Chondrocyte (in vitro differentiated cells): ENCODE measurements around the gene ELF5. TPM values are rescaled to one million over a fixed set of nuclear protein-coding genes. Genes with fewer than 3 reads are reported as not detected.

ENCODE experiments used
- DNase-seq: peaks from one replicate; pipeline ENCODE4 v3.0.0; 2021; ENCODE audit warnings: mixed read lengths, low spot score
- H3K27ac Mint-ChIP-seq: one replicate; pipeline ENCODE4 v1.8.0; 2021; ENCODE audit warnings: mild to moderate bottlenecking, moderate library complexity, mixed read lengths; ENCODE audit not compliant: unreplicated experiment
- H3K27me3 Mint-ChIP-seq: 2 replicates; pipeline ENCODE4 v1.8.0; 2021; ENCODE audit warnings: low read depth, mixed read lengths
- H3K36me3 Mint-ChIP-seq: 2 replicates; pipeline ENCODE4 v1.8.0; 2021; ENCODE audit warnings: low read depth, mixed read lengths
- H3K4me1 Mint-ChIP-seq: 2 replicates; pipeline ENCODE4 v1.8.0; 2021; ENCODE audit warnings: low read depth, mild to moderate bottlenecking, mixed read lengths
- H3K4me3 Mint-ChIP-seq: one replicate; pipeline ENCODE4 v1.8.0; 2021; ENCODE audit warnings: mild to moderate bottlenecking, moderate library complexity, mixed read lengths; ENCODE audit not compliant: unreplicated experiment
- H3K9me3 Mint-ChIP-seq: 2 replicates; pipeline ENCODE4 v1.8.0; 2021; ENCODE audit warnings: low read depth, mixed read lengths
- total RNA-seq: library from RNA; stranded (reverse); gene quantifications from 3 replicates; pipeline ENCODE4 v1.2.1, GENCODE V29; 2021
- TF ChIP-seq, protein P1 (sequence below): fragments of 200-600 bp; sonication (generic); IDR thresholded peaks from 2 replicates; pipeline ENCODE4 v1.5.0; 2021; ENCODE audit warnings: antibody characterized with exemption, mild to moderate bottlenecking, moderate library complexity

Gene ELF5
- total RNA-seq, 1 donor from 2014 or later, result not detected

GRCh38 chr11:34510218-34510617 lies 3.4 kb downstream of the ELF5 start:
- Mint-ChIP-seq H3K36me3 (no peaks in the 10 kb centered on the region), H3K4me3 (no peak overlapping the region), H3K27ac (no peak overlapping the region), H3K27me3 (peaks cover 2% of the 10 kb centered on the region), H3K4me1 (no peaks in the 10 kb centered on the region), H3K9me3 (no peaks in the 10 kb centered on the region)
- DNase-seq, result no peak
- TF ChIP-seq, protein P1, sequence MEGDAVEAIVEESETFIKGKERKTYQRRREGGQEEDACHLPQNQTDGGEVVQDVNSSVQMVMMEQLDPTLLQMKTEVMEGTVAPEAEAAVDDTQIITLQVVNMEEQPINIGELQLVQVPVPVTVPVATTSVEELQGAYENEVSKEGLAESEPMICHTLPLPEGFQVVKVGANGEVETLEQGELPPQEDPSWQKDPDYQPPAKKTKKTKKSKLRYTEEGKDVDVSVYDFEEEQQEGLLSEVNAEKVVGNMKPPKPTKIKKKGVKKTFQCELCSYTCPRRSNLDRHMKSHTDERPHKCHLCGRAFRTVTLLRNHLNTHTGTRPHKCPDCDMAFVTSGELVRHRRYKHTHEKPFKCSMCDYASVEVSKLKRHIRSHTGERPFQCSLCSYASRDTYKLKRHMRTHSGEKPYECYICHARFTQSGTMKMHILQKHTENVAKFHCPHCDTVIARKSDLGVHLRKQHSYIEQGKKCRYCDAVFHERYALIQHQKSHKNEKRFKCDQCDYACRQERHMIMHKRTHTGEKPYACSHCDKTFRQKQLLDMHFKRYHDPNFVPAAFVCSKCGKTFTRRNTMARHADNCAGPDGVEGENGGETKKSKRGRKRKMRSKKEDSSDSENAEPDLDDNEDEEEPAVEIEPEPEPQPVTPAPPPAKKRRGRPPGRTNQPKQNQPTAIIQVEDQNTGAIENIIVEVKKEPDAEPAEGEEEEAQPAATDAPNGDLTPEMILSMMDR, result no peak

DNA sequence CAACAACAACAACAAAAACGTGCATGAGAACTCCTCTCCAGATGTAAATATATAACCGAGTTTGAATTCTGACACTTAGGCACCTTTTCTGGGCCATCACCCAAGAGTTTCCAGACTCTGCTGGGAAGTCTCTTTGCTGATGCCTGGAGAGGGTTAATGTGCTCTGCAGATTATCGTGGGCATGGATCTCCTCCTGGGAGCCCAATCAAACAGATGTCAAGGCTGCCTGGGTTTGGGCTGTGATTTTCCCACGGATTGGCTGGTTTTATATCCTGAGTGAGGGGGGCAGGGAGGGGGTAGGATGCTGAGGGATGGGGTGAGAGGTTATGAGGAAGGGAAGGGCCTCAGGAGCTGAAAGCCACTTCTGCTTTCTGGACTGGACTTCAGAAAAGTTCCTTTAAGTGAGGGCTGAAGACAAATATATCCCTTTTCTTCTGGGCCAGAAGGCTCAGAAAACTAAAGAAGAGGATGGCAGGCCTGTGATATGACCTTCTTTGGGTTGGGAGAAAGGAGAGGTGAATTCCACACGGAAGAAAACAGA lies 4.2 kb downstream of the ELF5 start:
- Mint-ChIP-seq H3K4me3 (no peak overlapping the region), H3K9me3 (no peaks in the 10 kb centered on the region)

DNA sequence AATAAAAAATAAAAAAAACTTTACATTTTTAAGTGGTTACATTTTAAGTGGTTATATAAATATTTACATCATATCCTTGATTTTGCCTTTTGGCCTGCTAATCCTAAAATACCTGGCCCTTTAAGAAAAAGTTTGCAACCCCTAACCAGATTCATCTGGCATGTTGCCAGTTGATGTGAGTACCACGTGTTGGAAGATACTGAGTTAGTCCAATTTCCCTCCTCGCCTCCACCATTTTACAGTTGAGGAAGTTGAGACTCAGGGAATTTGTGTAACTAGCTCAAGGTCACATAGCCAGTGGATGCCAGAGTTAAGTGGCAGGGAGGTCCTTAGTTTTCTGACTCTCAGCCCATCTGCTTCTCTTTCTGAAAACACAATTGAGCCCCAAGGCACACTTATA lies 5.1 kb downstream of the ELF5 start:
- TF ChIP-seq, protein P1, result no peak
- Mint-ChIP-seq H3K27me3 (peaks cover 2% of the 10 kb centered on the region), H3K4me1 (no peaks in the 10 kb centered on the region)

More for the DNA sequence above, 4.2 kb downstream of the ELF5 start:
- DNase-seq, result no peak
- Mint-ChIP-seq H3K36me3 (no peaks in the 10 kb centered on the region), H3K27ac (no peak overlapping the region), H3K4me1 (no peaks in the 10 kb centered on the region), H3K27me3 (peaks cover 2% of the 10 kb centered on the region)
- TF ChIP-seq, protein P1, result no peak

DNA sequence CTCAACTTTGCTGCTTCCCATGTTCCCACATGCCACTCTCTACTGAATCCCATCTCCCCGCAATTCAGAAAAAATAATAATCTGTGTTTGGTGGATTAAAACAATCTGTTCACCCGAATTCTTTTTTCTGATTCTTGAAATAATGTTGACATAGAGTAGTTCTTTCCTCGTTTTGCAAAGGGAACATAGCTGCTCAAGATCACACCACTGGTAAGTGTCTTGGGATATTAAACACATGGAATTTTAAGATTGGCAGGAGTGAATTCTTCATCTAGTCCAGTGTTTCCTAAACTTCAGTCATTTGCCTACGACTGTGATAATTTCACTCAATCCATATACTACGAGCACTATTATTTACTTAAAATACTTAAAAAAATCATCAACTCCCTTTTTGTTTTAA lies 6.0 kb downstream of the ELF5 start:
- peaks cover 2% of the 10 kb centered on the region for H3K27me3 Mint-ChIP-seq
- H3K4me1 Mint-ChIP-seq, result no peaks in the 10 kb centered on the region
- DNase-seq, result no peak
- TF ChIP-seq, protein P1, result no peak
- H3K36me3 Mint-ChIP-seq, result no peaks in the 10 kb centered on the region
- H3K27ac Mint-ChIP-seq, result no peak overlapping the region
- no peak overlapping the region for H3K4me3 Mint-ChIP-seq
- H3K9me3 Mint-ChIP-seq, result no peaks in the 10 kb centered on the region

More for the DNA sequence above, 5.1 kb downstream of the ELF5 start:
- H3K27ac Mint-ChIP-seq, result no peak overlapping the region
- H3K4me3 Mint-ChIP-seq, result no peak overlapping the region
- H3K36me3 Mint-ChIP-seq, result no peaks in the 10 kb centered on the region
- no peaks in the 10 kb centered on the region for H3K9me3 Mint-ChIP-seq
- DNase-seq, result no peak

GRCh38 chr11:34507156-34507555 lies 6.4 kb downstream of the ELF5 start:
- TF ChIP-seq, protein P1, result no peak
- no peaks in the 10 kb centered on the region for H3K36me3 Mint-ChIP-seq
- DNase-seq, result no peak
- no peak overlapping the region for H3K27ac Mint-ChIP-seq
- H3K4me1 Mint-ChIP-seq, result peaks cover under 1% of the 10 kb centered on the region
- no peak overlapping the region for H3K4me3 Mint-ChIP-seq
- peaks cover 2% of the 10 kb centered on the region for H3K27me3 Mint-ChIP-seq
- H3K9me3 Mint-ChIP-seq, result no peaks in the 10 kb centered on the region
